NCI-H2107 treated with DMSO at 0.1 percent for 48 hours (cell line): ENCODE measurements around the gene TSPAN18.

Experiments
- DNase-seq: peaks from one replicate; lab custom pipeline; 2025; ENCODE audit not compliant: unreplicated experiment; lab: John Stamatoyannopoulos, UW

The TSPAN18 gene

DNA sequence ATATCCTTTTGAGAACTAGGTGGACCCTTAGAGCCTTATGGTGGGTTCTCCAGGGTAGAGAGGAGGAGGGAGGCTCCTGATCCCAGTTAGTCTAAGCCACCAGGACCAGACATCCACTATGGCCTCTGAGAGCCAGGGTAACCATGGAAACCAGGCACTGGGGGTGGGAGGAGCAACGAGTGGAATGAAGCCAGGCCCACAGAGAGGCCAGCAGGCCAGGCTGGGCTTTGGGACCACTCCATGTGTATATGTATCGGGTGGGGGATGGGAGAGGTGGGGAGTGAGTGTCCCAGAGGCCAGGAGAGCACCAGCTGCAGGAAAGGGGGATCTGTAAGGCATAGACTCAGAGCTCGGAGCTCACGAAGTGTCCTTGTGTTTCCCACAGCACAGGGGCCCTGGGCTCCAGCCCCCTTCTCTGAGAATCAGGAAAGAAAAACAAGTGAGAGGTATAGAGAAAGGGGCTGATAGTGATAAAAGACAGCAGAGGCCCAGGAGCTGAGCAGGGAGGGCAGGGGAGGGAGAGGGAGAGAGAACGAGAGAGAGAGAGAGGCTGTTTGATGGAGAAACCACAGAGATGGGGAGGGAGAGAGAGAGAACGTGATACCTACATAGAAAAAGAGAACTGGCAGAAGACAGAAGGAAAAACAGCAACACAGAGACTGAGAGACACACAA lies 15.5 kb upstream of the TSPAN18 start:
- DNase-seq = no peak

DNA sequence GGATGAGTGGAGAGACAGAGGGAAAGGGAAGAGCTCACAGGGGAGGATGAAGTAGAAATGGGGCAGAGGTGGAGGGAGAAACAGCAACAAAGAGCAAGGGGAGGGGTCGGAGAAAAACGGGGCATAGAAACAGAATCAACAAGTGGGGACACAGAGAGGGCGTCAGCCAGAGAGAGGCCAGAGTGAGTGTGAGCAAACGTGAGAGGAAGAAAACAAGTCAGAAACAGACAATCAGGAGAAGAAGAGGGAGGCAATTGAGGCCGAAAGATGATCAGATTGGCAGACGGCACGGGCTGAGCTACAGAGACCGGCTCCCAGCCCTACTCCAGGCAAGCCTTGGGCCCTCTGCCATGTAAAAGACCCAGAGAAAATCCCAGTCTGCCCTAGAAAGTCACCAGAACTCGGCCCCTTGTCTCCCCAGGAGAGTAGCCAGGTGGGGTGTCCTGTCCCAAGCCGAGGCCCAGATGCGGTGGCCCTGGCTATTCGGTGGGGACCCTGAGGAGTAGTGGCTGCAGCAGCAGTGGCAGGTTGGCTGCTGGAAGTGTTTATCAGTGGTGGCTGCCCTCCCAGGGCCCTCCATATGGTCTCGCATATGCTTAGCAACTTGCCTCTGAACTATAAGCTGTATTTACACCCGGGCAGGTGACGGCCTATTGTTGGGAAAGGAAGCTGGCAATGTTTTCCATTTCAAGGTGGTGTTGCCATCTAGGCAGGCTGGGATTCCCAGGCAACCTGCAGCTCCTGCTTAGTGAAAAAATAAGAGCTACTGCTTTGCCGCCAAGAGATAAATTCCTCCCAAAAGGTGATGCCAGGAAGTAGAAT lies 14.8 kb upstream of the TSPAN18 start:
- DNase-seq = no peak

DNA sequence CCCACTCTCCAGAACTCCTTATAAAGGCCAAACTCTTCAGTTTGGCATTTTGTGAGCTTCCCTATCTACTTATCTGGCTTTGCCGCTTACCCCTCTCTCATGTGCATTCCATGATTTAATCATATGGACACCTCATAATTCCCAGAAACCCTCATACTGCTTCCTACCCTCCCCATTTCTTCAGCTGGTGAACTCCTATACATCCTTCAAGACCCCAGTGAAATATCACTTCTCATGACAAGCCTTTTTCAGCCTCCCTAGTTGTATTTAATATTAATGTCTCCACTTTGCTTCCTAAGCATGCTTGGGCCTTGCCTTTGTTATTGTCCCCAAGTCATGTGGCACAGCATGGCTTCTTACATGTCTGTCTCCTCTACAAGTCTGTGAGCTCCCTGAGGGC lies 13.7 kb upstream of the TSPAN18 start:
- no peak for DNase-seq

DNA sequence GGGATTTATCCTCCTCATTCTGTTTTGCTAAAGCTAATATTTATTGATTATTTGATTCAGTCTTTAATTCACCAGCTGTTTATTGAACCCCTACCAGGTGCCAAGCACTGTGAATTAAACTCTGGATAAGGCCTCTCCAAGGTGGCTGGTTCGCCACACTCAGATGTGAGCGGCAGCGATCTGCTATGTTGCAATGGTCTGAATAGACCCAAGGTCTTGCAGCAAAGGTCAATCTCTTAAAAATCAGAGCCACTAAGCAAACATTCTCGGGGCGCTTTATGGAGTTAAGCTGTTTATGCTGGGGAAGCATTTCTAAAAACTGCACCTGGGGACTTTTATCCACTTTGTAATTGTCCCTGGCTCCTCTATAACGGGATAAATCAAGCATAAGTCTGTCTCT lies 10.5 kb upstream of the TSPAN18 start:
- no peak for DNase-seq

DNA sequence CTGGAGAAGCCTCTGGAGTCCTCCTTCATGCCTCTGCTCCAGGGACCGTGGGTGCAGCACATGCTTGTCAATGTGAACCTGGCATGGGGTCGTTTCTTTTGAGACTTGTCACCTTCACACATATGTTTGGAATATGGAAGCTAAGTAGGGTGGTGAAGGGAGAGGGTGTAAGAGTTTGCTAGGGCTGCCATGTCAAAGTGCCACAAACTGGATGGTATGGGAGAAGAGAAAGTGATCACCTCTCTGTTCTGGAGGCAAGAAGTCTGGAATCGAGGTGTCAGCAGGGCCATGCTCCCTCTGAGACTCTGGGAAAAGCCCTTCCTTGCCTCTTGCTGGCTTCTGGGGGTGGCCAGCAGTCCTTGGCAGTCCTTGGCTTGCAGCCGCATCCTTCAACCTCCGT lies 8.7 kb upstream of the TSPAN18 start:
- no peak for DNase-seq

DNA sequence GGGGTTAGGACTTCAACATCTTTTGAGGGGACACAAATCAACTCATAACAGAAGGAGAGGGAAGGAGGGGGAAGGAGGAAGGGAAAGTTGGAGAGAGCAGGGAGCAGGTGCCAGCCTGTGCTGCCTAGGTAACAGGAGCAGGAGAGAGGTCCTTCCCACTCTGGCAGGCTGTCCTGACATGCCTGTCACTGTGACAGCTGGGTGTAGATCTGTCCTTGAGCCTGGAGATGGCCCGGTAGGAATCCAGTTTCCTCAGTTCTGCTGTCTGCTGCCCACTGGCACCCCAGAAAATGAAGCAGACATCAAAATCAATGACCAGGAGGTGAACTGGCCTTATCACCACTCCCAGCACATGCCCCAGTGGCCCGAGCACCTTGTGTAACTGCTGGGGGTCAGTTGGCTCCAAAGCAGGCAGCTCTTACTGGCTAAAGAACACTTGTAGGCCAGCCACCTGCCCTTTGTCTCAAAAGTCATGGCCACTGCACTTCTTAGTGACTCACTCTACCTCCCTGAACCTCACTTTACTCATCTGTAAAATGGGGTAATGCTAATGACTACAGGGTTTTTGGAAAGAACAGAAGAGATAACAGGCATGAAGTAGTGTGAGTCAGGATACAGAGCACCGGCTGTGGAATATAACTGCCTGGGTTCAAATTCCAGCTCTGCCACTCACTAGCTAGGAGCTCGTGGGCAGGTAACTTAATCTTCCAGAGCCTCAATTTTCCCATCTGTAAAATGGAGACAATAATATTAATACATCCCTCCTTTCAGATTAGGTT lies 8.0 kb upstream of the TSPAN18 start:
- no peak for DNase-seq

DNA sequence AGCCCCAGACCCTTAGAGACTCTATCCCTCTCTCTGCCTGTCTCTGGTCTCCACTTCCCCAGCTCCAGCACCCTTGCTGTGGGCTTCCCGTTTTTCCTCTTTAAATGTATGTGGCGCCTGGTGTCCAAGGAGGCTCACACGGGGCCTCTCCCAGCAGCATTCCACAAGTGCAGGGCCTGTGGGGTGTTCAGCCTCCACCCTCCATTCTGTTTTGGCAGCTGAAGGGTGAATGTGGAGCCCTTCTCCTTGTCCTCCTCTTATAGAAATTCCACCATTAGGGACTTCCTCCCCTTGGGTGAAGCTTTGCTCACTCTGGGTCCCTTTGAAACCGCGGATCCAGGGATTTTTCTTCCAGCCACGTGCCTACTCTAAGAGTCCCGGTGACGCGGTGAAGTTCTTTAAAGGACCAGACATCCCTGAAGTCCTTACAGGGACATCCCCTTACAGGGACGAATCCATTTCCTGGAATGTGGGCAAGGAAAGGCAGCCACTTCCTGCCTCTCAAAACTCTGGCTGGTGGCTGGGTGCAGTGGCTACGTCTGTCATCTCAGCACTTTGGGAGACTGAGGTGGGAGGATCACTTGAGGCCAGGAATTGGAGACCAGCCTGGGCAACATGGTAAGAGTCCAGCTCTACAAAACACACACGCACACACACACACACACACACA lies 1.6 kb upstream of the TSPAN18 start:
- no peak for DNase-seq

DNA sequence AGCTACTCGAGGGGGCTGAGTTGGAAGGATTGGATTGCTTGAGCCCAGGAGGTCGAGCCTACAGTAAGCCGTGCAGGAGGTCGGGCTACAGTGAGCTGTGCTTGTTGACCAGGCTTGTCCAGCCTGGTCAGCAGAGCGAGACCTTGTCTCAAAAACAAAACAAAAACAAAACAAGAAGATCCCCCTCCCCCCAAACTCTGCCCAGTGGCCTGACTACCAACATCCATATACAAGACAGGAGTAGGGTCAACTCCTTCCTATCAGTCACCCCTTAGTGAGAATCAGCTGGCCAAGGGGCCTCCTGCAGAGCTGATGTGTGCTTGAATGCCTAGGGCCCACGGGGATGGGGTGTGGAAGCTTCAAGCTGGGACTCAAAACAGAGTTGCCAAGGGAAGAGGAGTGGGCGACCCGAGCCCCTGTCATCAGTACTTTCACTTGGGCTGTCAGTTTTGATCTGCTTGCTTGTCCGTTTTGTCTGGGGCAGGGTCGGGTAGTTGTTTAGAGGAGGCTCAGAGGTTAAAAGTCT lies 942 bp upstream of the TSPAN18 start:
- no peak for DNase-seq

DNA sequence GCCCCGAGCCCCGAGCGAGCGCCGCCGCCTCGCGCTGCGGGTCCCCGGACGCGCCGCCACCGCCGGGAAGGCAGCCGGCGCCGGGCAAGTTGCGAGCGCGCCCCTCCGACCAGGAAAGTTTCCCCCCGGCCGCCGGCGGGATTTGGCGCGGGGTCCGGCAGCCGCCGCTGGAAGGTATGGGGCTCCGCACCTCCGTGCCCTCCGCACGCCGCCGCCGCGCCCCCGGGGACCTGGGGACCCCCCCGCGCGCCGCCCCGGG lies 281 bp downstream of the TSPAN18 start:
- no peak for DNase-seq

DNA sequence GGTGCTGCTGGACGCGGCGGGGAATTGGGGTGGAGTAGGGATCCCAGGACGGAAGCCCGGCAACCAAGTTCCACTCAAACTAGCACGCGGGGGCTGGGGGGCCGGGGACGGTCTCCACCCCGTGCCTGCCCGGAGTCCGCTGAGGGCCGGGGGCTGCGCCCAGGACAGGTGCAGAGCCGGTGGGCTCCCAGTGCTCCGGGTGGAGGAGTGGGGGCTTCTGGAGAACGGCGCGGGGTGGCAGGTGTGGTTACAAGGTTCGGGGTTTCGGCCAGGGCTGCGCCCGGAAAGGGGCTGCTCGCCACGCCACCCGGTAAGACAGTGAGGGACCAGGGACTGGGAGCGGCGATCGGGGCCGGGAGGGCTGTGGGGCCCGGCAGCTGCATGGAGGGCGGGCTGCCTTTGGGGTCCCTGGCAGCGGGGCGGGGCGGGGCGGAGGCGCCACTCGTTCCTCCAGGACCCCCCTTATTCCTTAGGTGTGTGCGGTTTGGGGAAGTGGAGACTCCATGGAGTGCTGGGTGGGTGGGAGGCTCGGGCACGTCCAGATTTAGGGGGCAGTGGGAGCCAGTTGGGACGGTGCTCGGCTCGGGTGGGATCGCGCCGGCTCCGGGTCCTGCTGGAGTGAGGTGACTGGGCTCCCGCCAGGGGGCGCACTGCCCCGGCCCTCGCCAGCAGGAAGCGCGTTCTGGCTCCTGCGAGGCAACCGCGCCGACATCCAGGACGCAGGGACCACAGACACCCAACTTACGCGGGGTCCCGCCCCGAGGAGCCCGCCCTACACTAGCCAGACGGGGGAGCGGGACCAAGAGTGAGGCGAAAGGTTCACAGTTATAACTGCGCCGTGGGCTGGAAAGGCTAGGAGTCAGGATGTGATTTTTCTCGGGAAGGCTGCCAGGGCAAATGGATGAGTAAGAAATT lies 868 bp downstream of the TSPAN18 start:
- no peak for DNase-seq

DNA sequence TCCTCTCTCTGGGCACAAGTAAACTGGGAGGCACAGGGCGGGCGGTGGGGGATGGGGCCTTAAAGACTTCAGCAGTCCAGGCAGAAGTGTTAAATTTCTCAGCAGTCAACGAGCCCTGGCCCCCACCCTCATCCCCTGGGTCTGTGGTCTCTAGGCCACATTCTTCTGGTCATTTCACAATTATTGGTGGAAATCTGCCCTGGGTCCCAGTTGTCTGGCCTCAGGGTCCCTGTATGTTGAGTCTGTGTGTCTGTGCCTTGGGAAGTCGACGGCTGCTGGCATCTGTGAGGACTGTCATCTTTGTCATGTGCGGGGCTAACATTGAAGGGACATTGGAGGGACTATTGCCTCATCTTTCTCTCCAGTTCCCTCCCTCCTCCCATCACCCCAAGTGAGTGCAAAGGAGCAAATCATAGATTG lies 1.7 kb downstream of the TSPAN18 start:
- no peak for DNase-seq

DNA sequence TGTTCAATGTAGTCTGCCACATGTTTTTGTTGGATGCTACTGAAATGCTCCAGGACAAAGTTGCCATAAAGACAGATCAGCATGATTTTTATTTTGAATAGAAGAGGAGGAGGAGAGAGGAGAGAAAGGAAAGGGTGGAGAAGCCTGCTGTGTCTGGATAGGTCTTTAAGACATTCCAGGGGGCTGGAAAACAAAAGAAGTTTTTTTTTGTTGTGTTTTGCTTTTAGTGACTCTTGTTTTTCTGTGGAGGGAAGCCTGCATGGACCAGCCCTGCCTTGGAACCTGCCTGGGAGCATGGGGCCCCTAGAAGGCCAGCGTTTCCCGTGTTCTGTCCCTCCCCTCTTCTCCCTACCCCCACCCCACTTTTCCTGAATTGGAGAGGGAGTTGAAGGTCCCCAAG lies 2.3 kb downstream of the TSPAN18 start:
- DNase-seq = no peak

DNA sequence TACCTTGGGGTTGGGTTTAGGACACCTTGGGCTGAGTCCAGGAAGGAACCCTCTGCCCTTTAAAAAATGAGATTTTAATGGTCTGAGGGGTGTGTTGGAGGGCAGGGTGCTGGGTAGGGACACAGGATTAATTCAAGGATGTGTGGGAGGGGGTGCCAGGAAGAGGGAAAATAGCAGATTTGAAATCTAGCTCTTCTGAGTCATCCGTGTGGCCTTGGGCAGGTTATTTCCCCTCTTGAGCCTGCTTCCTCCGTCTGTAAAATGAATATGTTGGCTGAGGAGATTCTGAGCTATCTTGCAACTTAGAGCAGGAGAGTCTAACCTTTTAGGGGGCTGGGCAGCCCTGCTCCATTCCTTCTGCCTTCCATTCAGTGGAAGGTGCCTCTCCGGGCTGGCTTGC lies 3.0 kb downstream of the TSPAN18 start:
- DNase-seq = no peak

DNA sequence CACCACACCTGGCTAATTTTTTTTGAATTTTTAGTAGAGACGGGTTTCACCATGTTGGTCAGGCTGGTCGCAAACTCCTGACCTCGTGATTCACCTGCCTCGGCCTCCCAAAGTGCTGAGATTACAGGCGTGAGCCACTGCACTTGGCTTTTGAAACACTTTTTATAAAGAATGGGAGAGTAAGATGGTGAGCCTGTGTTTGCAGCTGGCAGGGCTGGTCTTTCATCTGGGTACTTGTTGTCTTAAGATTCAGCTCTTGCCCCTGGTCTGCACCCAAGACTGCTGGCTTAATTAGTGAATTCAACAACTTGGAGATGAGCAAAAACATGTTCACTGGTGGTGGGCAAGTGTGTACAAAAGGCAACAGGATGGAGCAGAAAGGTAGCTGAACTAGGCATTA lies 4.0 kb downstream of the TSPAN18 start:
- no peak for DNase-seq

DNA sequence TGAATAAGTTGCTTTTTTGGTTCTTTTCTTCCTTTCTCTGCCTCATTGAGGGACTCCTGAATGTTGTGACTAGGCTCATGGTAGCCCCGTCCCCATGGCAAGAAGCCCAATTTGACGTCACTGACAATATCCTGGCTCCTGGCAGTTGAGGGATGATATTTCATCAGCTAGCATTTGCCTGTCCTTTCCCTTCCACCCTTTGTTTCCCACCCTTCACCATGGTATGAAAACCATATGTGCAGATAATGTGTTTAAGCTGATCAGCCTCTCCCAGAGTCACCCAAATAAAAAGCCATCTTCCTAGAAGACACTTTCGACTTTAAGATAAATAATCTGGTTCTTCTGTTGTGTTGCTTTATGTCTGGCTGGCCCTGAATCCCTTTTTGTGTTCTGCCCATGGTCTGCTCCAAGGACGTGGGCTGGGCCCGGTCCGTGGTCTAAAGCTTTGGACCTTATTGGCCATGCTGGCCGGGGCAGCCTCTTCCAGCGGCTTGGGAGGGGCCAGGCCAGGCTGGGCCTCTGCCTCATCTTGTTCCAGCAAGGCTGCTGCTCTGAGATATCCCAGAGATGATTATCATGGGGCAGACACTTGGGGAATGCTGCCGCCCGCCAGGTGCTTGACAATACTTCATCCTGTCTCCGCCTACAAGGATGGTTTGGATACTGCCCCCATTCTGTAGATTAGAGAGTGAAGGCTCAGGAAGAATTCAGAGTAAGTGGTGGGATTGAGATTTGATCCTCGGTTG lies 5.1 kb downstream of the TSPAN18 start:
- no peak for DNase-seq

DNA sequence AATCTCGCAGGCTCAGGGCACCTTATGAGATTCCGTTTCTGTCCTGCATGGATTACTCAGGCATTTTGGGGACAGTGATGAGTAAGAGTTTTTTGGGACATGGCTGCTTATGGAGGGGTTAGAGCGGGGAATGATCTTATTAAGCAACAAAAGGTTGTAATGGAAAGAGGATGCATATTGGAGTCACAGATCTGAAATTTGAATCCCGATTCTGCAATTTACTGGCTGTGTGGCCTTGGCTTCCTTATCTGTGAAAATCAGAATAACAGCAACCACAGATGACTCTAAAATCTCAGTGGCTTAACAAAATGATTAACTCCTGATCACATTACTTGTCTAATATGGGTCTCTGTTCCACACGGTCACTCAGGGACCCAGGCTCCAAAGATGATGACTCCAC lies 5.8 kb downstream of the TSPAN18 start:
- DNase-seq = no peak

DNA sequence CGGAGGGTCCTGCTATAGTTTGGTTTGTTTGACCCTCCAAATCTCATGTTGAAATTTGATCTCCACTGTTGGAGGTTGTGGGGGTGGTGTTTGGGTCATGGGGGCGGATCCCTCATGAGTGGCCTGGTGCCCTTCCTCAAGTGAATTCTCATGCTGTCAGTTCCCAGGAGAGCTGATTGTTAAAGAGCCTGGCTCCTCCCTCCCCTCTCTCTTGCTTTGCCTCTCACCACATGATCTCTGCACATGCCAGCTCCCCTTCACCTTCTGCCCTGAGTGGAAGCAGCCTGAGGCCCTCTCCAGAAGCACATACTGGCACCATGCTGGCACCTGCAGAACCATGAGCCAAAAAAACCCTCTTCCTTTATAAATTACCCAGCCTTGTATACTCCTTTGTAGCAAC lies 7.1 kb downstream of the TSPAN18 start:
- no peak for DNase-seq

DNA sequence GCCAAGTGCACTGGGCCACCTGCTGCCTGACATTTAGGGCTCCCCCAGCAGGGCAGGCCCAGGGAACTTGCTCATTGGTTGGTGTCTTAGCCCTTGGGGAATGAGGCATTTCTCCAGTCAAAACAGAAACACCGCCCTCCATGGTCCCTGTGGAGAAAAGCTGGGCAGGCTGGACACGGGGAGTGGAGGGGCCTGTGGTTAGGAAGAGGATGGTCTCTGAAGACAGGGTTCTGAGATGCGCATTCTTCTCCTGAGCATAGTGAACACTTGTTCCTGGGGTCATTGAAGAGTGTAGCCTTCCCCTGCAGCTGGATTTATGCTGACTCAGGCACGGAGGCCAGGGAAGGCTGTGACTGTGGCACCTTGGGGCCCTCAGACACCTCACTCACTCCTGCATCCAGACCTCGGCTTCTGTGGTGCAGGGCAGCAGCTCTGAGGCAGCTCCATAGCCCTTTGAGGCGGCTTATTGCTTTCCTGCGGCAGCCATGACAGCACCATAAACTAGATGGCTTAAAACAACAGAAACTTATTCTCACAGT lies 8.2 kb downstream of the TSPAN18 start:
- no peak for DNase-seq

DNA sequence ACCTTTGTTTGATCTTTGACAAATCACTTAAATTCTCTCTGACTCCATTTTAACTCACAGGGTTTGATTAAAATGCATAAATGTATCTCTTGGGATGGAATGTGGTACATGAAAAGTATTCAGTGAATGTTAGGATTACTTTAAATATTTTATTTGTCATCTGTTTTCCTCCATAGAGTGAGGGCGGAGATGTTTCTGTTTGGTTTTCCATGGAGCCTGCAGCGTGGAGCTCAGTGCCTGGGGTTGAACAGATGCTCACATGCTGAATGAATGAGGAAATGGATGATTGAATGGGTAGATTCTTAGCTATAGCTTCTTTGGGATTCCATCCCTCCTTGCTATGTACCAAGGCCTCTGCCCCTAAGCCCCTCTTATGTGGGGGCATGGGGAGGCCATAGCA lies 10.0 kb downstream of the TSPAN18 start:
- no peak for DNase-seq
